Activated CD4-positive, alpha-beta T cell treated with anti-CD3 and anti-CD28 coated beads for 24 hours (primary cell): ENCODE measurements around the gene ADAT1.

Source experiments
- DNase-seq, 2 donors: peaks; one replicate each; pipeline ENCODE4 v3.0.0-alpha.2; 2020; ENCODE audit warnings: low read depth in 2 of 2

ADAT1 gene

GRCh38 chr16:75576384-75576811 is 46.7 kb downstream of the ADAT1 start:
- DNase-seq: no peak

GRCh38 chr16:75575958-75576357 is 47.1 kb downstream of the ADAT1 start:
- DNase-seq: no peak

- no peak for DNase-seq
Measured at GRCh38 chr16:75573955-75574354, 49.1 kb downstream of the ADAT1 start.

GRCh38 chr16:75572864-75573542 is 50.1 kb downstream of the ADAT1 start:
- no peak for DNase-seq

- no peak for DNase-seq
Measured at GRCh38 chr16:75570396-75571065, 52.5 kb downstream of the ADAT1 start.

- DNase-seq: no peak
Measured at GRCh38 chr16:75567911-75568310, 55.2 kb downstream of the ADAT1 start.

- no peak for DNase-seq
Measured at GRCh38 chr16:75566758-75567255, 56.3 kb downstream of the ADAT1 start.

GRCh38 chr16:75566040-75566757 is 56.9 kb downstream of the ADAT1 start, which contains the start of gene GABARAPL2:
Gene GABARAPL2, plus strand, starts transcription at chr16:75566379. Its CDS starts 108 bp downstream, at chr16:75566487.
- DNase-seq: peak; percentile 85 to 87

- no peak for DNase-seq
Measured at GRCh38 chr16:75565640-75566039, 57.4 kb downstream of the ADAT1 start.

GRCh38 chr16:75559564-75560372 is 63.3 kb downstream of the ADAT1 start:
- DNase-seq: no peak

- no peak for DNase-seq
Measured at GRCh38 chr16:75558846-75559401, 64.2 kb downstream of the ADAT1 start.

- no peak for DNase-seq
Measured at GRCh38 chr16:75556431-75556950, 66.6 kb downstream of the ADAT1 start.

GRCh38 chr16:75555707-75556430 is 67.2 kb downstream of the ADAT1 start, which contains the start of gene TMEM231:
Gene TMEM231, minus strand, starts transcription at chr16:75556252. Its CDS starts 43 bp downstream, at chr16:75556209.
- DNase-seq: peak; percentile 97 to 98

GRCh38 chr16:75555213-75555706 is 67.8 kb downstream of the ADAT1 start:
- DNase-seq: no peak

- no peak for DNase-seq
Measured at GRCh38 chr16:75552951-75553350, 70.1 kb downstream of the ADAT1 start.

GRCh38 chr16:75550211-75550662 is 72.8 kb downstream of the ADAT1 start:
- DNase-seq: peak in 1 of 2 donors; percentile 4
